ENCODE measurements around the gene PLXNA2. TPM values are rescaled to one million over a fixed set of nuclear protein-coding genes. Genes with fewer than 3 reads are reported as not detected.

PLXNA2 gene
- total RNA-seq, 4 donors from 2014 or later, result 19.8 to 41.6 (median 27.9) TPM

DNA sequence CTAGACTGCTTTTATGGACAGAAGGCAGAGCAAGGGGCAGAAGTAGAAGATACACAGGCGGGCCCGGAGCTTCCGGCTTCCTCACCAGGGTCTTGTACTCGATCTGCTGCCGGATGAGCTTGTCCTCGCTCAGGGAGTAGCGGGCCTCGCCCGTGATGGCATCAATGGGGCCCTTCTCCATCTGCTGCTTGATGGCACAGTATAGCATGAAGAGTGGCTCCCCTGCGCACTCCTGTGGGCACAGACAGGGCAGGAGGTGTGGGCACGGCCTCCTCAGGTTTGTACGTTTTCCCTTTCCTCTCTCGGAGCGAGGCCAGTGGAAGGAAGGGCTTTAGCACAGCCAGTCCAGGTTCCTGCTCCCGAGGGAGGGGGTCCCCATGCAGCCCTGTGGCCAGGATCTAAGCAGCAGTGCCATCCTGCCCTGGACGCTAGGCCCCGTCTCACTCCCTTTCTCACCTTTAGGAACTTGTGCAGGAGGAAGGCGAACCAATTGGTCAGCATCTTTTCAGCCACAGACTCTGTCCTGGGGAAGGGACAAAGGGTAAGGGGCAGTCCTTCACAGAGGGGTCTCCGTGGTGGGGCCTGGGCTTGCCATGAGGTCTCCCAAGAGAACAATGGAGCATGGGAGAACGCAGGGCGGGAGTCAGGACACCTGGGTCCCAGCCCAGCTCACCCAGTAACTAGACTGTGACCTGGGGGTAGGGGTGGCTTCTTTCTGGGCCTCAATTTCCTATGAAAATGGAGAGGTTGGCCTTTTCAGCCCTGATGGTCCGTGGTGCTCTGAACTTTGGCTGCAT is 204.4 kb downstream of the PLXNA2 start:
- Histone ChIP-seq H3K27ac (replicated peaks in 1 of 4) (no peak overlapping the region), H3K9me3 (no peaks in the 10 kb centered on the region), H3K27me3 (no peaks in the 10 kb centered on the region), H3K4me3 (no peak overlapping the region), H3K36me3 (peaks cover 56 to 99% (median 90%) of the 10 kb centered on the region in 4 donors), H3K4me1 (no peaks in the 10 kb centered on the region)
- WGBS, result 91% methylated on average over 20 of the region's 22 CpGs
- no peak for DNase-seq (ENCODE audit: extremely low spot score)
- no peak for TF ChIP-seq POLR2AphosphoS5 (IDR thresholded peaks at IDR 0.05)
- no peak for TF ChIP-seq EP300 (IDR thresholded peaks at IDR 0.05)
- TF ChIP-seq POLR2A (IDR thresholded peaks at IDR 0.05; ENCODE audit: low read depth), result no peak
- intact Hi-C loops (cut with DNase I), result no loop called here

DNA sequence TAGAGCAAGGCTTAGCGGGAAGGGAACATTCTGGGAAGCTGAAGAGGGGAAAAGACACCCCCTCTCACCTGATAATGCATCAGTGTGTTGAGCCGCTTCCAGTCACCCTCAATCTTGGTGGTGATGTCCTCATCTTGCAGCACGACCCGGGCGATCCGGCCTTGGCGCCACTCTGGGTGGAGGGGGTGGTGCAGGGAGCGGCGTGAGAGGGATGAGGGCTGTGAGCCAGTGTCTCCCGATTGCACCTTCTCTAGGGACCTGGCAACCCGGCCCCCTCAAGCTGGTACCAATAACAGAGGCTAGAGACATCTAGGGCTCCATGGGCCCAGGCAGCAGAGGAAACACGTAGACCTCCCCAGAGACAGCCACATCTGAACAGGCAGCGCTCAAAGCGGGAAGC is 205.9 kb downstream of the PLXNA2 start:
- Histone ChIP-seq H3K27ac (replicated peaks in 1 of 4) (no peak overlapping the region), H3K27me3 (no peaks in the 10 kb centered on the region), H3K9me3 (no peaks in the 10 kb centered on the region), H3K4me1 (no peaks in the 10 kb centered on the region), H3K4me3 (no peak overlapping the region), H3K36me3 (peaks cover 52 to 99% (median 89%) of the 10 kb centered on the region in 4 donors)
- TF ChIP-seq POLR2A (IDR thresholded peaks at IDR 0.05; ENCODE audit: low read depth) (no peak), CTCF (IDR thresholded peaks at IDR 0.05) (no peak), POLR2AphosphoS5 (IDR thresholded peaks at IDR 0.05) (no peak), EP300 (IDR thresholded peaks at IDR 0.05) (no peak)
- 93% methylated on average over 14 of the region's 14 CpGs for WGBS
- DNase-seq (ENCODE audit: extremely low spot score), result no peak
- intact Hi-C loops (cut with DNase I), result no loop called here

GRCh38 chr1:208036918-208037766 is 207.0 kb downstream of the PLXNA2 start:
- 84% methylated on average over 9 of the region's 9 CpGs for WGBS
- Histone ChIP-seq H3K27ac (replicated peaks in 1 of 4) (no peak overlapping the region), H3K27me3 (no peaks in the 10 kb centered on the region), H3K4me1 (peaks cover 0 to 2% (median under 1%) of the 10 kb centered on the region in 4 donors), H3K36me3 (peaks cover 49 to 99% (median 89%) of the 10 kb centered on the region in 4 donors), H3K4me3 (no peak overlapping the region), H3K9me3 (no peaks in the 10 kb centered on the region)
- TF ChIP-seq EP300 (IDR thresholded peaks at IDR 0.05) (no peak), POLR2A (IDR thresholded peaks at IDR 0.05; ENCODE audit: low read depth) (no peak), CTCF (IDR thresholded peaks at IDR 0.05) (no peak), POLR2AphosphoS5 (IDR thresholded peaks at IDR 0.05) (no peak)
- no peak for DNase-seq (ENCODE audit: extremely low spot score)
- intact Hi-C loops (cut with DNase I), result no loop called here

DNA sequence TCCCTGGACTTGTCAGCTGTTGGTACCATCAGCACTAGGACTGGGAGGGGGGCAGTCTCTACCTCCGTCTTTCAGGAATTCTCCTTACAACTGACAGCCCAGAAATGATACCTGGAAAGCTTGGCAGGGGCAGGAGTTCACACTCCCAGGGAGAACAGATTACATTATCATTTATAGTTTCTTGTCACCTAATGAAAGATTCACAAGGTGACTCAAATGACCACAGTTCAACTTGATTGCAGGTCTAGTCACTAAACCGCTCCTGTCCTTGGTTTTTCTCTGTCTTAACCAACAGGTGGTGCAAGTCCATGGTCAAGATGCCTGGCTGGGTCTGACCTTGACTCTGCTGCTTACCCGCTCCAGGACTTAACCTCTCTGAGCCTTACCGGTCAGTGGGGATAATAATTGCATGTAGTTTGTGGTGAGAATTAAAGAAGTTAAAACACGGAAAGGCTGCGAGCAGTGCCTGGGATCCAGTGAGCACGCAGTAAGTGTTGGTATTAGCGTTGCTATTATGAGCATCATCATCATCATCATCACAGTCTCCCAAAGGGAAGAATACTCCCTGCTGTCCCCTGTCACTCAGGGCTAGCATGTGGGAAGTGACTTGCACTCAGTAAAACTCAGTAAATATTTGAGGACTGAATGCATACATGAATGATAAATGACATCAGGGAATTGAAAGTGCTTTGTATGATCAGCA is 207.9 kb downstream of the PLXNA2 start:
- peaks cover 4 to 11% (median 9%) of the 10 kb centered on the region in 4 donors for H3K4me1 ChIP-seq
- H3K9me3 ChIP-seq, result no peaks in the 10 kb centered on the region
- no peak overlapping the region for H3K27ac ChIP-seq (replicated peaks in 1 of 4)
- peaks cover 45 to 99% (median 89%) of the 10 kb centered on the region in 4 donors for H3K36me3 ChIP-seq
- 78% methylated on average over 8 of the region's 8 CpGs for WGBS
- intact Hi-C loops (cut with DNase I), result no loop called here
- H3K27me3 ChIP-seq, result no peaks in the 10 kb centered on the region
- H3K4me3 ChIP-seq, result no peak overlapping the region
- no peak for TF ChIP-seq POLR2AphosphoS5 (IDR thresholded peaks at IDR 0.05)
- peak in 2 of 3 experiments; percentile 10 to 18 for TF ChIP-seq CTCF (IDR thresholded peaks at IDR 0.05)
- DNase-seq (ENCODE audit: extremely low spot score), result no peak
